ENCODE results near the gene NFIL3.

NFIL3 gene

DNA sequence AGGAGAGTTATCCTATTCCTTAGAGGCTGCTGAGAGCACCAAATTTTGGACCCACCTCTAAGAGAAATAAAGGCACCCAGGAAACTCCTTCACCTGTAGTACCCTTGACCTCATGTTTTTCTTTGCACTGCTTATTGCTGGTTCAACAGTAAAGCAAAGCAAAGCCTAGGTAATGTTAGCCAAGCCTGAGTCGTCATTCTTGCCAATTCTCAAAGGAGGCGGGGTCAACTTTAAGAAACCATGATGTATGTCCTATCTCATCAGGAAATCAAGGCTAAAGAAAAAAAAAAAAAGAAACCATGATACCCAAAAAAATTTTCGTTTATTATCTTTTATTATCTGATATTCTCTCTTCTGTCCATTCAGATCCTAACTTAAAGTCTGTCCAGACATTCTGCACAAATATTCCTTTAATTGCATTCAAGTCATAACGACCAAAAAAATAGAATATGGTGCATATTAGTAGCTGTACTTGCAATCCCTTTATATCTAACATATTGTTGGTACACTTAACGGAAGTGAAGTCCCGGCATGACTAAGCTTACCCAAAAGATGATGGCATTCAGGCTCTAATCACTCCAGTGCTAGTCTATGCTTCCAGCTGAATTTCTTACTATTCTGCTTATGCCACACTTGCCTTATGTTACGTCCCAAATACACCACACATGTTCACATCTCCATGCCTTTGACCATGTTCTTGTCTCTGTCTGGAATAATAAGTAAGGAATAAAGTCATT is 63.7 kb downstream of the NFIL3 start:
- no peak for DNase-seq (ENCODE audit: low spot score)

GRCh38 chr9:91359083-91359482 is 64.5 kb downstream of the NFIL3 start:
- no peak for DNase-seq (ENCODE audit: low spot score)
